ENCODE measurements around the gene ABCA1.
"Not testable (repeated sequence)": the region's sequence is repeated elsewhere in the genome, so short reads cannot be mapped to it uniquely, and the experiment has no call there.

The ABCA1 gene

DNA sequence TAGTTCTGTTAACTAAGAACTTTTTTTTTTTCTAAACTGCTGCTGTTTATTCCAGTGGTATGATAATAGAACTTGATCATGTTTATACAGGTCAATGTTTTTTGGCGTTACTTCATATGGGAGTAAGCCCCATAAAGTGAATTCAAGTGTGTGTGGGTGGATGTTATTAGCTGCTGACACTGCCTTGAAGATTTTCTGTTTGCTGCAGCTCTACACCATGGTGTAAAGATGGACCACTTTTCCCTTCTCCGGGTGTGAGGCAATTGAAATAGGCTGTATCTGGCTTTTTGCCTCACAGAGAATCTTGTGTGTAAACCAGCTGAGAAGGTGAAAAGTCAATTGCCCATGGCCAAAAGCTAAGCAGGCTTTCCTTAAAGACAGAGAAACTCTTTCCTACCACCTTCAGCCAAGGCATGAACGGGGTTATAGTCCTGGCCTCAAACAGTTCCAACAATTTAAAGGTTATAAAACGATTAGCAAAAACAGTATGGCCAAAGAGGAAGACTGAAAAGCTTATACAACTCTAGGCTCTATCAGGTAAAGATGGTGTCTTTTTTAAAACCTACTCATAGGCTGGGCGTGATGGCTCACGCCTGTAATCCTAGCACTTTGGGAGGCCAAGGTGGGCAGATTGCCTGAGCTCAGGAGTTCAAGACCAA is 33.9 kb upstream of the ABCA1 start:
- no peak for DNase-seq (ENCODE audit: low read depth)
- no peak overlapping the region for H3K4me3 ChIP-seq (replicated peaks; ENCODE audit: low read depth, low read length)
- TF ChIP-seq, protein P1, sequence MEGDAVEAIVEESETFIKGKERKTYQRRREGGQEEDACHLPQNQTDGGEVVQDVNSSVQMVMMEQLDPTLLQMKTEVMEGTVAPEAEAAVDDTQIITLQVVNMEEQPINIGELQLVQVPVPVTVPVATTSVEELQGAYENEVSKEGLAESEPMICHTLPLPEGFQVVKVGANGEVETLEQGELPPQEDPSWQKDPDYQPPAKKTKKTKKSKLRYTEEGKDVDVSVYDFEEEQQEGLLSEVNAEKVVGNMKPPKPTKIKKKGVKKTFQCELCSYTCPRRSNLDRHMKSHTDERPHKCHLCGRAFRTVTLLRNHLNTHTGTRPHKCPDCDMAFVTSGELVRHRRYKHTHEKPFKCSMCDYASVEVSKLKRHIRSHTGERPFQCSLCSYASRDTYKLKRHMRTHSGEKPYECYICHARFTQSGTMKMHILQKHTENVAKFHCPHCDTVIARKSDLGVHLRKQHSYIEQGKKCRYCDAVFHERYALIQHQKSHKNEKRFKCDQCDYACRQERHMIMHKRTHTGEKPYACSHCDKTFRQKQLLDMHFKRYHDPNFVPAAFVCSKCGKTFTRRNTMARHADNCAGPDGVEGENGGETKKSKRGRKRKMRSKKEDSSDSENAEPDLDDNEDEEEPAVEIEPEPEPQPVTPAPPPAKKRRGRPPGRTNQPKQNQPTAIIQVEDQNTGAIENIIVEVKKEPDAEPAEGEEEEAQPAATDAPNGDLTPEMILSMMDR (IDR thresholded peaks at IDR 0.05; ENCODE audit: low read length, missing control alignments), result no peak

DNA sequence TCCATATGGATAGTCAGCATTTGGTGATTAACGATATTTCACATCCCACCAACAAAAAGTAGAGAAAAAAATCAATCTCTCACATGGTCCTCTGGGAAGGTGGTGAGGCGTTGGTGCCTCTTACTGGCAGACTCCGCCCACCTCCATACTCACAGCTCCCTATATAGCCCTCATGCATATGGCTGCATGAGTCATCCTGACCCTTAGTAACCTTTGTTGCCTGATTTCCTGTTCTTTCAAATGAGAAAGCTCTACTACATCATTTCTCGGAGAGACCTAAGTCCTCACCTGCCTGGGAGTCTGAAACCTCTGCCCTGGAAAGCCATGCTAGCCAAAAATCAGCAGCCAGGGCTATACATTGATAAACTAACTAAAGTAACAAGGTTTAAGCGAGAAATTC is 33.3 kb upstream of the ABCA1 start:
- DNase-seq (ENCODE audit: low read depth), result peak; percentile 60
- TF ChIP-seq, protein P1 (IDR thresholded peaks at IDR 0.05; ENCODE audit: low read length, missing control alignments), result no peak
- no peak overlapping the region for H3K4me3 ChIP-seq (replicated peaks; ENCODE audit: low read depth, low read length)

DNA sequence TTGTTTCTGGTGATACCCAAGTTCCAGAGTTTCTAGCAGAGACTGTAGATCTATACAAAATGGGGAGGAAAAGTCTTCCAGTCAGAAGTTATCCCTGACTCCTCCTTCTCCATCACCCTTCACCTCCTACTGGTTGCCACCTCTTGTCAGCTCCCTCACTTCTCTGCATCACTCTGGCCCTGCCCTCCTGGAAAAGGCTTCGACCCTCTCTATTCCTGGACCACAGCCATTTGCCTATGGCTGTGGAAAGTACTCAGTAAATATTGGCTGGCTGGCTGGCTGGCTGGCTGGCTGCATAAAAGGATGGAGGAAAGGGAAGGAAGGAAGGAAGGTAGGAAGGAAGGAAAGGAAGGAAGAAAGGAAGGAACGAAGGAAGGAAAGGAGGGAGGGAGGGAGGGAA is 32.7 kb upstream of the ABCA1 start:
- TF ChIP-seq, protein P1 (IDR thresholded peaks at IDR 0.05; ENCODE audit: low read length, missing control alignments), result no peak
- H3K4me3 ChIP-seq (replicated peaks; ENCODE audit: low read depth, low read length), result no peak overlapping the region
- no peak for DNase-seq (ENCODE audit: low read depth)

DNA sequence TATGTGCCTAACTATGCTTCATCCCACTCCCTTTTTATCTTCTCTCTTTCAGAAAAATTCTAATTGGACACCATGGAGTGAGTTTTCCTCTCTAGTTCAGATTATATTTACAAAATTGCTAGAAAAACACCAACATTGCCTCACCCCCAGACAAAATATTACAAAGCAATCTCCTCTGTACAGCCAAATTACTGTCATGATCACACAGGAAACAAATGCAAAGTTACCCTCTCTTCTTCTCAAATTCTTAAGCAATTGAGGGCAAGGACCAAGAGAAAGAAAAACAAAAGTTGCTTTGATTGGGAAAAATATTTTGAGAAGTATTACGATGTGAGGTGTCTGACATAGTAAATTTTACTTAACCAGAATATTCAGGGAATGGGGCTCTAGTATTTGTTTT is 30.8 kb upstream of the ABCA1 start:
- no peak for DNase-seq (ENCODE audit: low read depth)
- TF ChIP-seq, protein P1 (IDR thresholded peaks at IDR 0.05; ENCODE audit: low read length, missing control alignments), result no peak
- H3K4me3 ChIP-seq (replicated peaks; ENCODE audit: low read depth, low read length), result no peak overlapping the region

DNA sequence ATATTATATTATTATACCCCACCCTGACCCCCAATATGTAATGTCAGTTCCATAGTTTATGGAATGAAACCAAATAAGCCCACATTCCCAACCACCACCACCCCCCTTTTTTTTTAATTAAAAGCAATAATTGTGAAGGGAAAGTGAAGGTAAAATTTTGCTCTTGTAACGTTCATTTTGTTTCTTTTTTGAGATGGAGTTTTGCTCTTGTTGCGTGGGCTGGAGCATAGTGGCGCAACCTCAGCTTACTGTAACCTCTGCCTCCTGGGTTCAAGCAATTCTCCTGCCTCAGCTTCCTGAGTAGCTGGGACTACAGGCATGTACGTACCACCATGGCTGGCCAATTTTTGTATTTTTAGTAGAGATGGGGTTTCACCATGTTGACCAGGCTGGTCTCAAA is 30.1 kb upstream of the ABCA1 start:
- H3K4me3 ChIP-seq (replicated peaks; ENCODE audit: low read depth, low read length); DNase-seq (ENCODE audit: low read depth): not testable (repeated sequence)

DNA sequence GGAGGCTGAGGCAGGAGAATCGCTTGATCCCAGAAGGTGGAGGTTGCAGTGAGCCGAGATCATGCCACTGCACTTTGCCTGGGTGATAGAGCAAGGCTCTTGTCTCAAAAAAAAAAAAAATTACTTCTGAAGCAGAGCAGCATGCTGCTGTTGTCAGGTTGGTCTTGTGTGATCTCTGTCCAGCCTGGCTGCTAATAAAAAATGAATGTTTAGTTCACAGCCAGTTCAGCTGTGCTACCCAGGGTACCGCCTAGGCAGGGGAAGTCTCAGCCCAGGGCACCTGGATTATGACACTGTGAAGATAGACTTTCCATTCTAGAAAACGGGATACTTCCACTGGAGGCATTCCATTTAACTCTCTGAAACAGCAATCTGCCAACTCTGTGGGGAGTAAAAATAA is 23.5 kb upstream of the ABCA1 start:
- TF ChIP-seq, protein P1 (IDR thresholded peaks at IDR 0.05; ENCODE audit: low read length, missing control alignments), result no peak
- DNase-seq (ENCODE audit: low read depth), result no peak

DNA sequence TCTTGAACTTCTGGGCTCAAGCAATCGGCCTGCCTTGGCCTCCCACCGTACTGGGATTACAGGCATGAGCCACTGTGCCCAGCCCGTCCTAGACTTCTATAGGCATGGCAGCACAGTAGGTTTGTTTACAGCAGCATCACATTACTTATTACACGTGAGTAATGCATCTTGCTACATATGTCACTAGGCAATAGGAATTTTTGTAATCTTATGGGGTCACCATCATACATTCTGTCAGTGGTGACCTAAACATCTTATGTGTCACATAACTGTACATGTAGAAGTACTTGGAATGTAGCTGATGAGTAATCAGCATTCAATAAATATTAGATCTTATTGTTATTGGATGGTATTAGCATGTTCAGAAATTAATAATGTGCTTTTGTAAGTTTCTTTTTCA is 22.9 kb upstream of the ABCA1 start:
- DNase-seq (ENCODE audit: low read depth), result no peak
- H3K4me3 ChIP-seq (replicated peaks; ENCODE audit: low read depth, low read length), result no peak overlapping the region
- TF ChIP-seq, protein P1 (IDR thresholded peaks at IDR 0.05; ENCODE audit: low read length, missing control alignments), result no peak

More for the DNA sequence above, 23.5 kb upstream of the ABCA1 start:
- no peak overlapping the region for H3K4me3 ChIP-seq (replicated peaks; ENCODE audit: low read depth, low read length)

Data from fibroblast of pulmonary artery (primary cell).